Hematopoietic multipotent progenitor cell treated with erythropoietin and hydrocortisone succinate and interleukin-3 and kit ligand, for 17 days (in vitro differentiated cells): ENCODE measurements around the gene PLEKHG3.

Experiments used
- DNase-seq: peaks from one replicate; pipeline ENCODE4 v3.0.0-alpha.2; 2015; ENCODE audit warnings: low spot score

Gene PLEKHG3

DNA sequence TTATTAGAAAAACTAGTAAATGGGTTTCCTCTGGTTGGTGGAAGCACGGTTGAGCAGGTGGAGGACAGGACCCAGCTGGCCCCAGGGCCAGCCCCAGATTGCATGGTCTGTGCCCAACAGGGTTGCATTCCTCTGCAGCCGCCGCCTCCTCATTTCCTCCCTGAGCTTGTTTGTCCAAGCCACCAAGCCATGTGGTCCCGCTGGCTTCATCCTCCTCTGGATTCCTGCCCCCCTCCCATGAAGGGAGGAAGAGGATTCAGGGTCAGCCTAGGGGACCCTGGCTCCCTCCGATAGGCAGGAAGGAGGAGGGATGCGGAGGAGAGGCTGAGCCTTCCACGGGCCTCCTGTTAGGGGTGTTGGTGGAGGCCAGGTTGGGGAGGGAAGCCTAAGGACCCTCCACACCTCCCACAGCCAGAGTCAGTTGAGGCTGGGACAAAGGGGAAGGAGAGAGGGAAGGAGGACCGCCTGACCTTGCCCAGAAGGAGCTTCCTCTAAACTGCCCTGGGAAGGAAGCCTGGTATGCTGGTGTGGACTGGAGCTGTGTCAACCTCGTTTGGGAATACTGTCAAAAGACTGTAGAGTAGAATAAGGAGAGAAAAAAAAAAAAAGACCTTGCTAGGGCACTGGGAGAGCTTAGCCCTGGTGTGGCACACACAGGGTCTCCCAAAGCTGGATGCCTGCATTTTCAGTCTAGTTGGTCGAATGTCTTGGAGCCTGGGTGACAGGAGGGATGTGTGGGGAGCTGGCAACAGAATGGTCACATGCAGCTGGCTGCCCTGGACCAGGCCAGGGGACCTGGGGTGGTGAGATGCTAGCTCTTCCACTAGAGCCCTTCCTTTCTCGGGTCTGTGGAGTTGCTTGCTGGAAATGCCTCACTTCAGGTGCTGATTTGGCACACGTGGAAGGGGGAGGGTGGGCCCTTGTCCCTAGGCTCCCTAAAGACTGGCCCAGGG is 42.4 kb downstream of the PLEKHG3 start:
- DNase-seq: no peak

DNA sequence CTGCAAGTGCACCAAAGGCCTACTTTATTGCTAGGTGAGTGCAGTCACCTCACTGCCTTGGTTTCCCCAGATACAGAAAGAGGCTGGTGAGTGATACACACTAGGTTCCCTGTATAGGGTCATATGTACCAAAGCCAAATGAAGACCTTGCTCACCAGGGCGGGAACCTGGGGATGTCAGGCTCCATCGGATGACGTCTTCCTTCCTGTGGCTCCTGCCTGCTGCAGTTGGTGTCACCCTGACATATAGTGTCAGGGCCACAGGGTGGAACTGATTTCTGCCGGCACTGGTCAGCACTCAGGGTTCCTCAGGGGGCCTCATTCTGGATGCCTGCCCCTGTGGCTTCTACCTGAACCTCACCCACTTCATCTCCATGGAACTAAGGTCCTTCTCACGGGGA is 43.1 kb downstream of the PLEKHG3 start:
- DNase-seq: no peak

DNA sequence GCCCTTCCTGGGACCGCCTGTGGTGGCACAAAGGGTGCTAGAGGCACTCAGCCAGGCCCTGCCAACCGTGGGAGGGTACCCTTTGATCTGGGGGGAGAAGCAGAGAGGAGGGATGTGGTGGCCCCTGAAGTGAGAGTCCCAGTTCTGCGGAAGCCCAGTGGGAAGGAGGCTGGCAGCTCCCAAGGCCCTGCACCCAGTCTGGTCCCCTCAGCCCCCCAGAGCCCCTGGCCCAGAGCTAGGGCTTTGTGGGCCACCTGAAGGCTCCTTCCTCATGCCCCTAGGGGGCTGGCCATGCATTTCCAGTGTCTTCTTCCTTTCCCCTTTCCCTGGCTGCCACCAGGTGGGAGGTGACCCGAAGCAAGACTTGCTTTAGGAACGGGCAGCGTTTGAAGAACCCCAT is 44.3 kb downstream of the PLEKHG3 start:
- no peak for DNase-seq

DNA sequence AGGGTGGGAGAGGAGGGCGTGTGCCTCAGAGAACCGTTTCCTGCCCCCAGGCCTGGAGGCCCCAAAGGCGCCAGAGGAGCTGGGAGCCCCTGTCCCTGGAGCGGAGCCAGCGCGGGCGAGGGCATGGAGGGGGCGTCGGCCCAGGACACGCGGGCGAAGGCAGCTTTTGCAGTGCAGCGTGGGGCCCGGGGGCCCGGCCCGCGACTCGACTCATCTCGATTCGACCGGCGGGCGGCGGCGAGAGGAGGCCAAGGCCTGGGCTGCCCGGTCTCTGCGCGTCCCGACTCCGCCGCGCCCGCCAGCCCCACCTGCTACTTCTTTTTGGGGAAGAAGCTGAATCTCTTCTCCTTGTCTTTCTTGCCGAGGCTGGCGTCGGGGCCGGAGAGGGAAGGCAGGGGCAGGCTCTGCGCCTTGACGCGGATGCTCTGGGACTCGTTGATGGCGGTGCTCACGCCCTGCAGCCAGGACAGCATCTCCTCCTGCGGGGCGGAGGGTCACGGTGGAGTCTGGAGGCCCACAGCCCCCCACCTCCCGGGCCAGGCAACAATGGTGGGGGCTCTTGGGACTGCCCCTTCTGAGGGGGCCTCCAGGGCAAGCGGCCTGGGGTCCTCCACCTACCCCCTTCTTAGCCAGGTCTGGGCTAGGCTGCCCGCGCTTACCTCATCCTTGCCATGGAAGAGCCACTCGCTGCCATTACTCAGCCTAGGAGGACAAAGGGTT is 44.9 kb downstream of the PLEKHG3 start:
- DNase-seq: no peak

DNA sequence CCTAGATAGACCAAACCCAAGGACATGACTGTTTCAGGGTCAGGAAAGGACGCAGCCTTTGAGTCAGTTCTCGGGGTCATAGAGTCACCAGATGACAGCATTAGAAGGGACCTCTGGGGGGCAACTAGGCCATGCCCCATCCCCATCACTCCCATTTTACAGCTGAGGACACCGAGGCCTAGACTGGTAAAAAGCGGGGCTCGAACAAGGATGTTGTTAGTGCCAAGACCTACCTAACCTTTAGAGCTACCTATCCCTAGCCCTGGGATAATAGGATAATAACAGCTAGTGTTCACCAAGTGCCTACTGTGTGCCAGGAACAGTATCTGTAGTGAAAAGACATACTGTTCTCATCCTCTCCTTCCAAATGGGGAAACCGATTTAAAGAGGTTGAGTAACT is 48.7 kb downstream of the PLEKHG3 start:
- no peak for DNase-seq

DNA sequence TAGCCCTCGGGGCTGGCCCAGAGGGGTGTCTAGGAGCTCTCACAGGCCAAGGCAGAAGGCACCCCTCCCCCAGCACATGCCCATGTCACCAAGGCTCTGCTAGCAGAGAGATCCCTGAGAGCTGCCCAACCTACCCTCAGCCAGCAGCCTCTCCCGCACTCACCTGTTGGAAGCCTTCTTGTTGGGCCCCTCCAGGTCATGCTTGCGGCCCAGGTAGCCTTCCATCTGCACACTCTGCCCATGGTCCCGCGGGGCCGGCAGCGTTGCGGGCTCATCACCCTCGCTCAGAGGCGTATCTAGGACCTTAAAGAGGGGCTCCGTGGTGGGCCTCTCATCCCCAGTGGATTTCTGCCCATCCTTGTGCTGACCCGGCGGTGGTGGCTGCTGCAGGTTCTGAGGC is 49.1 kb downstream of the PLEKHG3 start:
- DNase-seq: no peak

DNA sequence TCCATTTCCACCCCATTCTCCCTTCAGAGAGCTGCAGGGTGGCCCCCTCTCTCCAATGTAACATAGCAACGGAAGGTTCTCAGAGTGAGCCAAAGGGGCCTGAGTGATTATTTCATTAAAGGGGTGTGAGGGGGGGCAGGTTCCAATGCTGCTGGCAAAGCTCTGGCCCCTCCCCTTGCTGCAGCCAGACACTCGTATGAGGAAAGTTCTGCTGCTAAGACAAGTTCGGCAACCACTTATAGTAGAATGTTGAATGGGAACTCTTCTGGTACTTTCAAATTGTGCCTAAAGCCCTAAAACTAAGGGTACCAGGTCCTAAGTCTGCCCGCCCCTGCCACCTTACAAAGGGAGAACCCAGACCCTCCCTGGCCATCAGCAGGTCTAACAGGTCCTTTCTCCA is 49.8 kb downstream of the PLEKHG3 start:
- no peak for DNase-seq

DNA sequence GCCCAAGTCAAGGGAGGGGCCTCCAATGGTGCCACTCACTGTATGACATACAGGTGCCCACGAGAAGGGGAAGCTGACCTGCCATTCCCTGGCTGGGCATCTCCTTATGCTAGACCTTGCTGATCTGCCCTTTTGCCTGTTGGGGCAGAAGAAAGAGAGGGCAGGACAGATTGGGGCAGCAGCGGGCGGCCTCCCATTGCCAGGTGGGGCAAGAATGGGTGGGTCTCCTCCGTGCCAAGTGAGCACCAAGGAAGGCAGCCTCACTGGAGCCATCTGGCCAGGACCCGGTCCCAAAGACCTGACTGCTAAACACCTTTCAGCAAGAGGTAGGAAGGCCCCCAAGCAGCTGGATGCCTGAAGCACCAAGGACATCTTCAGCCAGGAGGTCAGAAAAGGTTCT is 50.5 kb downstream of the PLEKHG3 start:
- DNase-seq: no peak

DNA sequence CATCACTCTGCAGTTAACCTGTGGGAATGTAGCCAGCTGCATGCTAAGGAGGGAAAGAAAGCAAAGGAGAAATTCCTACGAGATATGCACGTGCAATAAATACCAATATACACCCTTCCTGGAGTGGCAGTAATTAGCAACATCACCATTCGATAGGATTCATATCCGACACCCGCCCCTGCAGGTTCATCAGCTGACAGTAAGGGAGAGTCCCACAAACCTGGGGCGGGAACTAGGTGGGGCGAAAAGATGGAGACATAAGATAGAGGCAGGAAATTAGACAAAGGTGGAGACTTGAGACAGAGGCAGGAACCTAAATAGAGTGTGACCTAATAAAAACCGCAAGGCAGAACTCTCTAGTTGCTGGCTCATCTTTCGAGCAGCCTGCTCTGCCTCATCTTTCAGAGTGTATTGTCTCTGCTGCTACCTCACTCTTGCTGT is 51.6 kb downstream of the PLEKHG3 start:
- DNase-seq: no peak

DNA sequence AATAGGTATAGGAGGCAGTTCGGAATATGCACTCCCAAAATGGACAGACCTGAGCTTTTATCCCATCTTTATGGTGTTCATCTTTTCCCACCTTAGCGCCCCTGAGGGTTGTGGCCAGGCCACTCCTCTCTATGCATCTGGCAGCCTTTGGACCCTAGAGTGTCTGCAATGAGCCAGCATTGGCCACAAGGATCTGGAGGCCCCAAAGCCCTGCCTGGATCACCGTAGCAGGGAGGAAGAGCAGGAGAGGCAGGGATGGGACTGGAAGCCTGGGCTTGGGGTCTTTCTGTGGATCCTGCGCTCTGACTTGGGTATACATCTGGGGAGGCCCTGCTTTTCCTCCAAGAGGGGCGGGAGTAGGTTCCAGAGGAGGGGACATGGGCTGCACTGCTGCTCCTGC is 52.5 kb downstream of the PLEKHG3 start:
- DNase-seq: no peak

DNA sequence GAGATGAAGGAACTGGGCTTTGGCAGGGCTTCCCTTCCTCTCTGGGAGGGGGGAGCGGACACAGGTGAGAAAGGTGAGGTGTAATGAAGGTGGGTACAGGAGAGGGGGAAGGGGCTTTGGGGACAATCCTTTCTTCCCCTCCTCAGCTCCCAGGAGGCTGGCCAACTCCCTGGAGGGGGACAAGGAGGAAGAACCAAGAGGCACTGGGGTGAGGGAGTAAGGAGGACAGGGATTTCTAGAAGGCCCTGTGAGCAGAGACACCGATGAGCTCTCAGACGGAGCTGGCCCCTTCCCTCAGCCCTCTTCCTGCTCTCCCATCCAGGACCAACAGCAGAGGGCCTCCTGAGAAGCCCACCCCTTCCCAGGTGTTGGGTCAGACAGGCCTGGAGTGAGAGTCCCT is 53.4 kb downstream of the PLEKHG3 start:
- no peak for DNase-seq

DNA sequence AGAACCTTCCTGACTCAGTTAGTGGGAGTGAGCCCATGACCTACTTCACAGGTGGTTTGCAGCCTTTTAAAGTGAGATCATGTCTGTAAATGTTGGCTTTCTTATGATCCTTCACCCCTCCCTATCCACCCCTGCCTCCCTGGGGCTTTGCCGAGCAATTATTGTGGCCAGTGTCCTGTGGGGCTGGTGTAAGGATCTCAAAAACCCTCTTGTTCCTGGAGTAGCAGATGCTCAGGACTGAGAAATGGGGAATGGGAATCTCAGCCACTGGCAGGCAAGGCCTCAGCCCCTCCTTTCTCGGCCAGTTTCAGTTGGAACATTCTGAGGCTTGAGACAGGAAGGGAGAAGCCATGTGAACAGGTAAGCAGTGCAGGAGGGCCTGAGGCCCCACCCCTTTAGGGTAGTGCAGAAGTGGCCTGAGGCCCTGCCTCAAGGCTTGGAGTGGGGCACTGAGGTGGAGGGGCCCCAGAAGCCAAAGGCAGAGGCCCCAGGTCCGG is 53.8 kb downstream of the PLEKHG3 start:
- DNase-seq: no peak

DNA sequence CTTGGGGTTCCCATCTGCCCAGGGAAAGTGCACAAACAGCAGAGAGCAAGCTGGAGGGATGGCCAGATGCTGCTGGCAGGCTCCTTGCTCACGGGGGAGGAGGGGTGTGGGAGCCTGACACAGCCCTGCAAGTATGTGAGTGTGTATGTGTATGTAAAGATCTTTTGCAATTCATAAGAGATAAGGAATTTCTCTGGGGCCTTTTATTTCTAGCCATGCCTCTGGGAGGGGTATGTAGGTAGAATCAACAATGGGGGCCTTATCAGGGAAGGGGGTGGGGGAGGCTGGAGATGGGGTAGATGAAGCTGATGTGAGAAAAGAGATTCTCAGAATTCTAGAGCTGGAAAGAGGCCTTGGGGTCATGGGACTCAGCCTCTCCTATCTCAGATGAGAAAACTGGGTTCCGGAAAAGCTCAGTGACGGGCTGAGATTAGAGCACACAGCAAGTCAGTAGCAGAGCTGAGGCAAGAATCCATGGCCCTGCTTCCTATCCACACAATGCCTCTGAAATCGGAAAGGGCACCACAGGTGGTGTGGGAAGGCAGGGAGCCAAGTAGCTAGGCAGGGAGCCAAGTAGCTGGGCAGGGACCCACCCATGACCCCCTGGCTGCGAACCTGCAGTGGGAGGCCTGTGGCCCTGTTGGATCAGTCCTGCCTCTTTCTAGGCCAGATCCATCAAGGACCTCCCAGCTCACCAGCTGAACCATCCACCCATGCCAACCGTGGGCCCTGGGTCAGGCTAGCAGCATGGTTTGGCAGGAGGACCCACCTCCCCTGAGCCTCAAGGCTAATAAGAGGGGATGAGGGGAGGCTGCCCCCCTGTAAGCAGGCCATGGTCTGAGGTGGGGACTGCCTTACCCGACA is 54.7 kb downstream of the PLEKHG3 start:
- no peak for DNase-seq

DNA sequence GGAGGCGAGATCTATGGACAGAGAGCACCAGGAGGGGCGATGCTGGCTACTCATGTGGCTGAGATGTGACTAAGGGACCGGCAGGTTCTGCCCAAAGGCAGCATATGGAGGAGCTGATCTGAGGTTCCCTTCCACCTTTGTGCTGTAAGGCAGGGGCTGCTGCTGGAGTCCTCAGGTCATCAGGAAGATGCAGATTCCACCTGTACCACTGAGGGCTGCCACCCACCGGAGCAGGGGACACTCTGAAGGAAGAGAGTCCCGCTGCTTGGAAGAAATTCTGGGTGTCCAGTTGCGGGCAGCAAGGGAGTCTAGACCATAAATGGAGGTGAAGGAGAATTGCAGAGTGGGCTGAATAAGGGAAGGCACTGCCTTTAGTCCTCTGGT is 55.3 kb downstream of the PLEKHG3 start:
- no peak for DNase-seq

DNA sequence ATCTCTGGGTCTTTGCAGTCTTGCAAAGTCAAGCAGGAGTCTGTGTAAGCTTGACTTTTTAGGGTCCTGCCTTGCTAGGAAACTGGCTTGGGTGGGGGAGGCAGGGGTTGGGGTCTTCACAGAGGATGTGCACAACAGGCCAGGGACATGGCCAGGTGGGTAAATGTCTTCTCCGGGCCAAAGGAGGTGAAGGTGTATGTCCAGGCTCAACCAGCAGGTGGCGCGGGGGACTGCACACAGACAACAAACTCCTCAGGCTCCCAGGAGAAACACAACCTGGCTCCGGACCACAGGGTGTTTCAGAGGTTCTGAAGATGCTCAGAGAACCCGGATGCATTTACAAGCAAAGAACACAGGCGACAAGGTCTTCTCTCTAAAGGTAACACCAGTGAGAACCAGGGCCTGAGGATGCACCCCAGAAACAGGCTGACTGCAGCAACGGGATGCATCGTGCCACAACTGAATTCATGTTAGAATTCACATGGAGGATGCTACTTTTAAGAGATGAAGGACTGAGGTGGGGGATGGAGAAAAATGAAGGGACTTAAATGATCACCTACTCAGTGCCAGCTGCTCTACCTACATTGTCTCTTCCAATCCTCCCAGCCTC is 56.0 kb downstream of the PLEKHG3 start:
- peak; percentile 78 for DNase-seq

DNA sequence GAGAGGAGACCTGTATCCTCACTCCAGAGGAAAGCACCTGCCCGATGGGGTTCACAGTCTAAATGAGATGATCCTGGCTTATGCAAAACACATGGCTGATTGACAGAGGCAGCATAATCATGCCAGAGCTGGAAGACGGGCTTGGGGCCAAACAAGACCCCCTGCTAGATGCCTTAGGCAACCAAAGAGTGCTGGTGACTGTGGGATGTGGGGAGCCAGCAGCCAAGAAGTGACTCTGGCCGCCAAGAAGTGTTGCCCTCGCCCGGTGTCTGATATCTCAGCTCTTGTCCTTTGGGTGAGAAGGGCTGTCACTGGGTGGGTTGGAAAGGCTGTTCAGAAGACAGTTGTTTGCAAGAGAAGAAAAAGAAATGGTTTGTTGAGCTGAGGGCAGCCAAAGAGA is 56.7 kb downstream of the PLEKHG3 start:
- no peak for DNase-seq

DNA sequence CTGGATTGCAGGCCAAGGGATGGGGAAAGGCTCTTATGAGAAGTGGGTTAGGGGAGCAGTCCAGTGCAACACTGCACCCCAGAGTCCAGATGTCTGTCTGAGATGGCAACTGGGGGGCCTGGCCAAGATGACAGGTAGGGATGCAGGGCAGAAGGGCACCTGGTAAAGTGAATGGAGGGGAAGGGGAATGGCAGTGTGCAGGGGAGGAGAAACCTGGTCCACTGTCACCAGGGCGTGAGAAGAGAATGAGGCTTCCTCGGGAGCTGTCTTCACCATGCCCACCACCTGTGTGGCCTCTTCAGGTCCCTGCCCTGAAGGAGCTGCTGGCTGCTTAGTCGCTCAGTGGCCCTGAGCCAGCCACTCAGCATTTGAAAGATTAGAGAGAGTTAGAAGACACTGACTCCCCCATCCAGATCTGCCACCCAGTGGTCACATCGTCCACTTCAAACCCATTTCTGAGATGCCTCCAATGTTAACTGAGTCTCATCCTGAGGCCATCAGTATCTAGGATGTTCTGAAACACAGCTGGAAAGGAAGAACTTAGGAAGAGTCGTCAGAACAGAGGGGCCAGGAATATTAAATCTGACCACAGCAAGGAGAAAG is 57.3 kb downstream of the PLEKHG3 start:
- peak; percentile 87 for DNase-seq

DNA sequence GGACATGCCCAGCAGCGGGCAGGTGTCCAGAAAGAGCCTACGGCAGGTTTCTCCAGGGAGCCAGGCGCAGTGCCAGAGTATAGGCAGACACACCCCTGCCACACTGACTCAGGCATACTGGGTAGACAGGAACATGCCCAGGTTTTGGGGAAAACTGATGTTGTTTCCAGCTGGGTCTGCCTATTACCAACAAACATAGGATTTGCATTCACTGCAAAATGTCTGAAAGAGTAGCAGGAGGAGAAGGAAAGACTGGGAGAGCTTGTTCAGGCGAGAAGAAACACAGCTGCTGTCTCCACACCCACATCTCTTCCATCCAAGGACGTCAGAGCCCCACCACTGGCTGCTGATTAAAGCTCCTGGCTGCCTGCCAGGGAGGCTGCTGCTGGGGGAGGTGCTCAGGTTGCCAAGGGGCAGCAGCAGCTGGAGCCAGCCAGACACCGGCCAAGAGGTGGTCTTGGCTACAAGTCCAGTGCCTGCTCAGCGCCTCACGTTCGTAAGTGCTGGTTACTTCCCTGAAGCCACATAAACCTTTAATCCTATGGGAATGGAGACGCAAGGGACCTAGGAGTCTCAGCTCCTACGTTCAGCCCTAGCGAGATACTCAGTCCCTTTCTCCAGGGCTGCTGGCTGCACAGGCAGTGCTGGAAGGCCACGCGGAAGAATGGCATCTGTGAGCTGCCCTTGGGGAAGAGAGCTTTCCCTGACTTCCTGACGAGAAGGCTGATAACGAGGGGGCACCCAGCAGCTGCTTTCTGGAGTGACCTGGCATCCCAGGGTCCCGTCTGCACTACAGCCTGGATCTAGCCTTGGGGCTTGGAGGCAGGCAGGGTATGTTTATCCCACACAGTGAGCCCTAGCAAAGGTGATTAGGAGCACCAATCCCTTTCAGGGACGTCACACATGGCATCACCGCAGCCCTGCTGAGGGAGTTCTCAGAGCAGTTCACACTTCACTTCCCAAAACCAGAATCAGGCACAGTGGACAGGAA is 58.1 kb downstream of the PLEKHG3 start:
- peak; percentile 95 for DNase-seq

DNA sequence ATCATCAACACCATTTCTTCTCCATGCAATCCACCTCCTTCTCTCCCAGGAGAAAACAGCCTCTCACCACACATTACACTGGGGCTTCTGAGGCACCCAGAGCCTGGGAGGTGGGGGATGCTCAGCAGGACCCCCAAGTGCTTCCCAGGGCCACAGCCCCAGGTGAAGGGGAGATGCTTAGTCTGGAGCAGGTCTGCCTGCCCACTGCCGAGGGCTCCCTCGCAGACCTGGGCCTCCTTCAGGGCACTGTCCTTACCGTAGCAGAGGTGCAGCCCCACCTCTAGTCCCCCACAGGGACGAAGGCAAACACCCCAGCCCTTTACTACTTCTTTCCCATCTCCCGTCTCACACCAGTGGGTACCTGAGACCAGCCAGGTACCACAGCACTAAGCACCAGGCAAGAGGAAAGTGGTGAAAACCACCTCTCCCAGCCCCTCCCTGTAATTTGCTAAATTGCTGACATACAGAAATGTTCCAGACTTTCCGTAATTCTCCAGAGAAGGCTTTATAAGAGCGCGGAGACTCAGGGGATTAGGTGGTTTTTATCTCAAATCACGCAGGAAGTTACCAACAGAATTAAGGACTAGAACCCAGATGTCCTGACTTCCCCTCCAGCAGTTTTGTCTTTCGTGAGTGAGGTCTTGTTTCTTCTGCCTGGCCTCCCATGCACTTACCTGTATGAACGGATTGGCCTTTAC is 59.0 kb downstream of the PLEKHG3 start:
- DNase-seq: no peak
